ENCODE data around the gene MRGPRF. TPM values are rescaled to one million over a fixed set of nuclear protein-coding genes. Genes with fewer than 3 reads are reported as not detected.

MRGPRF gene
- total and polyA plus RNA-seq, 2 of the 8 experiments (the other 6 are each of a cell fraction or from before 2014, with no cell fraction given) = 7.5 to 11.0 TPM

- CTCF ChIA-PET (ENCODE audit: partially characterized antibody) = interaction anchor here (0.6 to 2.6 kb wide), 24 partner anchors 8 to 756 kb away, joined by 3 to 13 read pairs (median 4); partner anchors contain the start of genes MRGPRD and MRGPRF
- peak in 1 of 2 experiments; percentile 61 for DNase-seq (ENCODE audit: low read depth in 1 of 2, low spot score in 2 of 2)
- H3K23ac ChIP-seq (ENCODE audit: insufficient read length) = no peak overlapping the region
- no peak overlapping the region for H2BK12ac ChIP-seq (ENCODE audit: low read depth, low read length)
- no peak overlapping the region for H3K4me3 ChIP-seq (ENCODE audit: extremely low read depth in 1 of 4, insufficient read depth in 2 of 4, low read depth in 3 of 4, low read length in 4 of 4)
- no peaks in the 10 kb centered on the region for H3K79me1 ChIP-seq (ENCODE audit: low read depth, low read length)
- H3K14ac ChIP-seq (ENCODE audit: insufficient read length) = no peak overlapping the region
- no peaks in the 10 kb centered on the region for H3K79me2 ChIP-seq (ENCODE audit: control insufficient read depth in 1 of 2, insufficient read depth in 2 of 2, low read length in 2 of 2)
- H3K36me3 ChIP-seq (ENCODE audit: control insufficient read depth in 2 of 4, insufficient read depth in 4 of 4, low read length in 3 of 4) = no peaks in the 10 kb centered on the region
- no peak for TF ChIP-seq TCF12 (IDR thresholded peaks at IDR 0.05; ENCODE audit: low read depth, low read length)
- peak; percentile 19 to 20; a peak in 3 of 4 replicates for TF ChIP-seq RAD21 (IDR thresholded peaks at IDR 0.05 in 1 of 2, conservative IDR thresholded peaks at IDR 0.05 in 1 of 2; ENCODE audit: low read depth in 2 of 2, low read length in 2 of 2)
- TF ChIP-seq CTCF (IDR thresholded peaks at IDR 0.05; ENCODE audit: control extremely low read depth in 1 of 3, insufficient read depth in 1 of 3, low read depth in 1 of 3, low read length in 3 of 3) = peak in 2 of 3 experiments; percentile 15 to 24; a peak in 2 of 4 replicates
- 0 out of 2 replicates have a peak overlapping the region, but pooled peaks have one; percentile 16 for H2AFZ ChIP-seq (ENCODE audit: low read length)
- no peak overlapping the region for H2BK5ac ChIP-seq (ENCODE audit: low read depth, low read length)
- H3K56ac ChIP-seq (replicated peaks; ENCODE audit: insufficient read length, low read depth, low read length) = no peak overlapping the region
- no peaks in the 10 kb centered on the region for H3K9me3 ChIP-seq (ENCODE audit: insufficient read depth in 2 of 2, low read depth in 1 of 2, low read length in 1 of 2)
- no peak overlapping the region for H2BK15ac ChIP-seq (ENCODE audit: low read length)
- no peak overlapping the region for H2AK5ac ChIP-seq (ENCODE audit: low read depth, low read length)
- peak overlapping the region; percentile 3; the same call in 1 of the 2 replicates for H4K8ac ChIP-seq (ENCODE audit: extremely low read depth, insufficient read depth, low read length)
- POLR2A ChIA-PET (ENCODE audit: partially characterized antibody) = interaction anchor here (1.0 kb wide), 1 partner anchor 17 kb away, joined by 3 read pairs; no protein-coding TSS in a partner anchor
- H3K4me1 ChIP-seq (replicated peaks in 1 of 4; ENCODE audit: control insufficient read depth in 3 of 4, insufficient read depth in 4 of 4, low read length in 3 of 4) = peaks cover 0 to 12% (median 6%) of the 10 kb centered on the region in 4 experiments; a peak in 5 of 7 replicates
- FAIRE-seq = no peak
- H3K18ac ChIP-seq (ENCODE audit: extremely low read depth, low read length) = no peak overlapping the region; the same call in 1 of the 2 replicates
- H3K23me2 ChIP-seq (ENCODE audit: low read depth, low read length) = no peaks in the 10 kb centered on the region
- H3K27ac ChIP-seq (ENCODE audit: low read depth, low read length) = no peak overlapping the region
- H3K4me2 ChIP-seq (ENCODE audit: insufficient read depth in 1 of 2, low read depth in 2 of 2, low read length in 2 of 2) = no peak overlapping the region
- H2BK20ac ChIP-seq (ENCODE audit: low read length) = no peak overlapping the region
- no peak overlapping the region for H3K4ac ChIP-seq (replicated peaks; ENCODE audit: insufficient read length, low read depth, low read length)
- no peak overlapping the region for H3K9ac ChIP-seq (replicated peaks in 1 of 4; ENCODE audit: extremely low read depth in 1 of 4, low read depth in 3 of 4, low read length in 3 of 4)
- no peak overlapping the region for H4K5ac ChIP-seq (ENCODE audit: insufficient read length, low read depth, low read length)
- H4K91ac ChIP-seq (replicated peaks; ENCODE audit: insufficient read length, low read length) = no peak overlapping the region
- H4K20me1 ChIP-seq (replicated peaks in 1 of 2; ENCODE audit: control insufficient read depth in 1 of 2, insufficient read depth in 2 of 2, low read length in 2 of 2) = no peaks in the 10 kb centered on the region
- H3K27me3 ChIP-seq (replicated peaks in 1 of 4; ENCODE audit: control insufficient read depth in 3 of 4, extremely low read depth in 1 of 4, insufficient read depth in 3 of 4, low read length in 3 of 4) = no peaks in the 10 kb centered on the region
- H2BK120ac ChIP-seq (replicated peaks; ENCODE audit: low read depth, low read length) = no peak overlapping the region
- 85% methylated on average over 5 of the region's 5 CpGs; no CpG with 5 or more reads in 1 of the 2 experiments for WGBS, 2 experiments (ENCODE audit: extremely low coverage in 1 of 2, insufficient coverage in 1 of 2, insufficient read length in 1 of 2, insufficient replicate concordance in 2 of 2, low coverage in 1 of 2, low lambda C conversion rate in 2 of 2, missing lambda C conversion rate in 1 of 2)
Observed at GRCh38 chr11:68955607-68955958, 57.5 kb downstream of the MRGPRF start.

All from H1 (cell line).